Measurements from ENCODE around the gene SPIRE1.

Gene SPIRE1

GRCh38 chr18:12657684-12658425, at the start of gene SPIRE1:
Gene SPIRE1, minus strand, starts transcription at chr18:12658107. Its CDS starts 241 bp downstream, at chr18:12657866.
- peak in 13 of 14 donors; percentile 37 to 82 (median 69) for DNase-seq

- DNase-seq = no peak
These were observed 45.8 kb upstream of the SPIRE1 start for GRCh38 chr18:12703664-12704063.

GRCh38 chr18:12703096-12703567, 45.2 kb upstream of the SPIRE1 start:
- DNase-seq = peak in 1 of 14 donors; percentile 42

- peak; percentile 13 to 97 (median 88) for DNase-seq
These were observed 44.6 kb upstream of the SPIRE1 start, which contains the start of the genes CEP76 and PSMG2 for GRCh38 chr18:12702221-12703095. Gene CEP76, minus strand, starts transcription at chr18:12702723. Its CDS starts 175 bp downstream, at chr18:12702548. Gene PSMG2, plus strand, starts transcription at chr18:12703042. Its CDS starts 66 bp downstream, at chr18:12703108.

- DNase-seq = no peak
These were observed 43.3 kb upstream of the SPIRE1 start for GRCh38 chr18:12701161-12701560.

GRCh38 chr18:12699747-12700146, 41.8 kb upstream of the SPIRE1 start:
- no peak for DNase-seq

GRCh38 chr18:12694032-12694431, 36.1 kb upstream of the SPIRE1 start:
- no peak for DNase-seq

- DNase-seq = no peak
These were observed 34.3 kb upstream of the SPIRE1 start for GRCh38 chr18:12692206-12692605.

GRCh38 chr18:12689256-12689850, 31.4 kb upstream of the SPIRE1 start:
- DNase-seq = no peak

GRCh38 chr18:12686100-12686499, 28.2 kb upstream of the SPIRE1 start:
- DNase-seq = no peak

- peak in 3 of 14 donors; percentile 3 to 35 (median 9) for DNase-seq
These were observed 21.4 kb upstream of the SPIRE1 start for GRCh38 chr18:12679183-12679786.

GRCh38 chr18:12668041-12668440, 10.1 kb upstream of the SPIRE1 start:
- DNase-seq = no peak

- DNase-seq = peak in 4 of 14 donors; percentile 1 to 29 (median 14)
These were observed 2.1 kb upstream of the SPIRE1 start for GRCh38 chr18:12659904-12660605.

- DNase-seq = peak in 12 of 14 donors; percentile 29 to 77 (median 53)
These were observed 675 bp upstream of the SPIRE1 start for GRCh38 chr18:12658426-12659138.

- peak in 9 of 14 donors; percentile 18 to 72 (median 40) for DNase-seq
These were observed 796 bp downstream of the SPIRE1 start for GRCh38 chr18:12656938-12657683.

- DNase-seq = no peak
These were observed 1.3 kb downstream of the SPIRE1 start for GRCh38 chr18:12656605-12656937.

- no peak for DNase-seq
These were observed 2.9 kb downstream of the SPIRE1 start for GRCh38 chr18:12654971-12655370.

- peak in 5 of 14 donors; percentile 4 to 33 (median 14) for DNase-seq
These were observed 5.0 kb downstream of the SPIRE1 start for GRCh38 chr18:12652861-12653401.

- no peak for DNase-seq
These were observed 6.3 kb downstream of the SPIRE1 start for GRCh38 chr18:12651651-12652050.

GRCh38 chr18:12647773-12648172, 10.1 kb downstream of the SPIRE1 start:
- DNase-seq = no peak

Measured in C1 segment of cervical spinal cord (tissue), 14 donors.